ENCODE results near the gene ADGB.

GRCh38 chr6:146578054-146578453 lies 20.7 kb upstream of the ADGB start:
- TF ChIP-seq CTCF (IDR thresholded peaks at IDR 0.05), result no peak
- no peak for TF ChIP-seq POLR2A (IDR thresholded peaks at IDR 0.05)
